Muscle layer of colon (tissue), 2 donors: Measurements from ENCODE around the gene DBET.
"Not testable (repeated sequence)": the region's sequence is repeated elsewhere in the genome, so short reads cannot be mapped to it uniquely, and the experiment has no call there.

ENCODE experiments used
- H3K27ac ChIP-seq: one replicate; pipeline ENCODE4 v1.7.0; 2013; ENCODE audit warnings: low read depth, mild to moderate bottlenecking, low read length, moderate library complexity
- H3K27me3 ChIP-seq, 2 donors: one replicate each; pipeline ENCODE4 v1.7.0; 2013; ENCODE audit warnings: low read length in 2 of 2, mild to moderate bottlenecking in 2 of 2; ENCODE audit not compliant: insufficient read depth in 2 of 2, control insufficient read depth in 1 of 2
- H3K36me3 ChIP-seq: one replicate; pipeline ENCODE4 v1.7.0; 2013; ENCODE audit warnings: mild to moderate bottlenecking, low read length; ENCODE audit not compliant: insufficient read depth
- H3K4me1 ChIP-seq: one replicate; pipeline ENCODE4 v1.7.0; 2013; ENCODE audit warnings: mild to moderate bottlenecking, low read length; ENCODE audit not compliant: insufficient read depth
- H3K4me3 ChIP-seq, 2 donors: one replicate each; pipeline ENCODE4 v1.7.0; 2013; ENCODE audit warnings: low read length in 2 of 2, low read depth in 1 of 2, mild to moderate bottlenecking in 1 of 2, moderate library complexity in 1 of 2
- H3K9ac ChIP-seq: one replicate; pipeline ENCODE4 v1.7.0; 2013; ENCODE audit warnings: low read length
- H3K9me3 ChIP-seq: one replicate; pipeline ENCODE4 v1.7.0; 2013; ENCODE audit warnings: mild to moderate bottlenecking, low read length
- donor health status: abdominal sarcoma.
- donor health status: Adenocarcinoma of cecum.

DBET gene

GRCh38 chr4:190093052-190093451 lies 28.8 kb downstream of the DBET start:
- H3K9me3 ChIP-seq, H3K36me3 ChIP-seq, H3K4me3 ChIP-seq, H3K27ac ChIP-seq, H3K27me3 ChIP-seq, H3K9ac ChIP-seq, H3K4me1 ChIP-seq: not testable (repeated sequence)

- H3K4me1 ChIP-seq, H3K4me3 ChIP-seq, H3K27me3 ChIP-seq, H3K9ac ChIP-seq, H3K9me3 ChIP-seq, H3K36me3 ChIP-seq, H3K27ac ChIP-seq: not testable (repeated sequence)
Observed at GRCh38 chr4:190094031-190094430, 29.7 kb downstream of the DBET start.

GRCh38 chr4:190095335-190095734 lies 31.0 kb downstream of the DBET start:
- not testable (repeated sequence) for H3K27ac ChIP-seq, H3K27me3 ChIP-seq, H3K9me3 ChIP-seq, H3K36me3 ChIP-seq, H3K4me3 ChIP-seq, H3K9ac ChIP-seq, H3K4me1 ChIP-seq

GRCh38 chr4:190099605-190100004 lies 35.3 kb downstream of the DBET start:
- not testable (repeated sequence) for H3K36me3 ChIP-seq, H3K4me1 ChIP-seq, H3K27me3 ChIP-seq

GRCh38 chr4:190101525-190101924 lies 37.2 kb downstream of the DBET start:
- H3K4me1 ChIP-seq, H3K9me3 ChIP-seq, H3K36me3 ChIP-seq, H3K27me3 ChIP-seq, H3K4me3 ChIP-seq, H3K9ac ChIP-seq, H3K27ac ChIP-seq: not testable (repeated sequence)

More at GRCh38 chr4:190099605-190100004, 35.3 kb downstream of the DBET start:
- H3K4me3 ChIP-seq, H3K9me3 ChIP-seq, H3K27ac ChIP-seq, H3K9ac ChIP-seq: not testable (repeated sequence)

GRCh38 chr4:190106191-190106590 lies 41.9 kb downstream of the DBET start:
- not testable (repeated sequence) for H3K36me3 ChIP-seq, H3K9ac ChIP-seq, H3K27ac ChIP-seq, H3K27me3 ChIP-seq, H3K9me3 ChIP-seq, H3K4me3 ChIP-seq, H3K4me1 ChIP-seq

- H3K4me1 ChIP-seq, H3K9ac ChIP-seq: not testable (repeated sequence)
Observed at GRCh38 chr4:190106611-190107480, 42.5 kb downstream of the DBET start.

GRCh38 chr4:190107766-190108485 lies 43.6 kb downstream of the DBET start:
- not testable (repeated sequence) for H3K36me3 ChIP-seq, H3K4me3 ChIP-seq, H3K4me1 ChIP-seq, H3K27me3 ChIP-seq, H3K27ac ChIP-seq, H3K9ac ChIP-seq, H3K9me3 ChIP-seq

More at GRCh38 chr4:190106611-190107480, 42.5 kb downstream of the DBET start:
- not testable (repeated sequence) for H3K9me3 ChIP-seq, H3K4me3 ChIP-seq, H3K27ac ChIP-seq, H3K27me3 ChIP-seq, H3K36me3 ChIP-seq

- H3K36me3 ChIP-seq, H3K9ac ChIP-seq, H3K4me3 ChIP-seq, H3K9me3 ChIP-seq, H3K27me3 ChIP-seq, H3K4me1 ChIP-seq, H3K27ac ChIP-seq: not testable (repeated sequence)
Observed at GRCh38 chr4:190108756-190109155, 44.5 kb downstream of the DBET start.

GRCh38 chr4:190109390-190110011 lies 45.2 kb downstream of the DBET start:
- not testable (repeated sequence) for H3K36me3 ChIP-seq, H3K9ac ChIP-seq, H3K4me3 ChIP-seq, H3K4me1 ChIP-seq, H3K27me3 ChIP-seq, H3K27ac ChIP-seq, H3K9me3 ChIP-seq

GRCh38 chr4:190110033-190110432 lies 45.7 kb downstream of the DBET start:
- not testable (repeated sequence) for H3K27ac ChIP-seq, H3K36me3 ChIP-seq, H3K9ac ChIP-seq, H3K9me3 ChIP-seq, H3K4me1 ChIP-seq, H3K27me3 ChIP-seq, H3K4me3 ChIP-seq
